GM18870 (cell line): ENCODE measurements around the gene TSPAN5.

Experiments used
- ATAC-seq: cut with Tn5 transposase; IDR thresholded peaks from one replicate; pipeline ENCODE4 v1.9.1; 2021; ENCODE audit warnings: moderate library complexity; ENCODE audit not compliant: unreplicated experiment

TSPAN5 gene

GRCh38 chr4:98673978-98674377 is 15.6 kb upstream of the TSPAN5 start:
- no peak for ATAC-seq

DNA sequence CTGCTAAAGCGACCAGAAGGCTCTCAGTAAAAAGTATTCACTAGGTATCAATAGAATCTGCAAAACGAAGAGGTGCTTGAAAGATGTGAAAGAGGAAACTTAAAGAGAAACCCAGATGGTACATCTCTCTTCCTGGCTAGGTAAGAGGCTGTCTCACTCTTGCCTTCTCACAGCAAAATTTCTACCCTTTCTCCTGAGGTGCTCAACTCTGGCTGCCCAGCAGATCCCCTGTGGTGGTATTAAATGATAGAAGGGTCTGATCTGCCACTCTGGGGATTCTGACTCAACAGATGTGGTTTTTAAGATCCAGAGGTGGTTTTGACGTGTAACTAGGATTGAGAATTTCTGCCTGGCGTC is 14.9 kb upstream of the TSPAN5 start:
- no peak for ATAC-seq

DNA sequence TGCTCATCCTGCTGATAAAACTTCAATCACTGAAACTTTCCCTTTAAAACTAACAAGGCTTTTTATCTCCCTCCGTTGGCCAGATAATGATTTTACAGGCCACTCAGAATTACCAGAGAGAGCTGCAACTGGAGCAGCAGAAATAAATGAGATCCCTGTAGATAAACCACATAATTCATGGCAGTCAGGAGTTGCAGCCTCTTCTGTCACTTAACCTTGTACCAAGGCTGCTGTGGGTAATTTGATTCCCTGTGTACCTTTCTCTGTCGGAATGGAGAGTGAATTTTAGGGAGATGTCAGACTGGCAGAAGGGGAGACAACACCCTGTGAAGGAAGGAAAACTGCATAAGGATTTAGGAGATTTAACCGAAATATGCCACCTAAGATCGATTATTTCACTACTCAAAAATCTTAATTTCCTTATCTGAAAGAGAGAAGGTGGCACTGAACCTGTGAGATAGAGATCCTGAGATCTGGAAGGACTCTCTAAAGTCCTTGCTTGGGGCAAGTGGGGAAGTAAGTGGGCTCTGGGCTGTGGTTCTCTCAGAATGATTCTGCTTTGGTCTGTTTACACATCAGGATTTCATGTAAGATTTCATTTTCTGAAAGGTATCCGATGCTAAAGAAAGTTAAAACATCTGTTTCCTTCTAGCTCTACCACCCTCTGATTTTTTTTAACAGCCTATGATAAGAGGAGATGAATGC is 14.3 kb upstream of the TSPAN5 start:
- ATAC-seq, result no peak

DNA sequence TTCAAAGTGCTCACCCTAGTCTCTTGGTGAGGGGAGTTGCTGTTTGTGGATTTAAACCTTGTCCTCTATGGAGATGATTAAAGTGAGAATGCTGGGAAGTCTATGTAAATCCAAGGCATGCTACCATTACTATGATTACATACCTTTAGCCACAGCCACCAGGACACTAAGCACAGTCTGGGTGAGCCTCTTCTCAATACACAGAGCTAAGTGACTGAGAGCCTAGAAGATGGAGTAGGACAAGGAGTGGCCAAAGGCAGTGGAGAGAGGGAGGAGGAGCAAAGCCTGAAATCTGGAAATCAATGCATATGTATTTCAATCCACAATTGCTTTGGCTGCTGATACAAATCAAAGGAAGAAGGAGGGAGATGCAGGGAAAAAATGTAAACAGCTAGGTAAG is 12.7 kb upstream of the TSPAN5 start:
- no peak for ATAC-seq

GRCh38 chr4:98670186-98670585 is 11.8 kb upstream of the TSPAN5 start:
- ATAC-seq, result no peak

GRCh38 chr4:98669577-98669976 is 11.2 kb upstream of the TSPAN5 start:
- no peak for ATAC-seq

DNA sequence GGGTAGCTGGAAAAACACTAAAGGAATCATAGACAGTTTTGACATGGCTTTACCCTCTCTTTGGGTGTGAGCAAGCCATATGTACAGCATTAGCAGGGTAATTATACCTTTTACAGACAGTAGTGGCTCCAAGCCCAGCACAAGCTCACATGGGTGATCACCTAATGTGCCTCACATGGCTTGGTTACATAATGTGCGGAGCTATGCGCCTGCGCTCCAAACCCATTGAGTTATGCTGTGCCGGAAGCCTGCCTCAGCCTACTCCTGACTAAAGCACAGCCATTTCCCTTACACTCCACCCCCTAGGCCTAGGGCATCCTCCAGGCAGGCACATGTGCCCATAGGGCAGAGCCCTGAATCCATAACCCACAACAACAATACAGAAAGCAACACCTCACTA is 6.5 kb upstream of the TSPAN5 start:
- ATAC-seq, result no peak

GRCh38 chr4:98663226-98664006 is 5.0 kb upstream of the TSPAN5 start:
- ATAC-seq, result peak; percentile 92

- peak; percentile 3 for ATAC-seq
Observed at GRCh38 chr4:98662626-98663225, 4.3 kb upstream of the TSPAN5 start.

DNA sequence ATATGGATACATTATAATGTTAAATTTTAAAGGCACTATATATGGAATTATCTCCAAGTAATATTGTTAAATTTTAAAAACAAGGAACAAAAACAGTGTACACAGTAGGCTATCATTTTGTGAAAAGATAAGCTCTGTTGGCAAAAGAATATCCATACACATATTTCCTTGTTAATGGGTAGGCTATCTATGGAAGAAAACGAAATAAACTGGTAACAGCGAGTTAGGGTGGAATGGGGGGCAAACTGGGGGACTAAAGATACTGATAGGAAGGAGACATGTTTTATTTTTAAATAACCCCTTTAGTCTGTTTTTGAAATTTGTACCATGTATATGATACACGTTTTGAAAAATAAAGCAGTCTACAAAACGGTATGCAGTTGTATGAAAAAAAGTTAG is 3.6 kb upstream of the TSPAN5 start:
- ATAC-seq, result no peak

DNA sequence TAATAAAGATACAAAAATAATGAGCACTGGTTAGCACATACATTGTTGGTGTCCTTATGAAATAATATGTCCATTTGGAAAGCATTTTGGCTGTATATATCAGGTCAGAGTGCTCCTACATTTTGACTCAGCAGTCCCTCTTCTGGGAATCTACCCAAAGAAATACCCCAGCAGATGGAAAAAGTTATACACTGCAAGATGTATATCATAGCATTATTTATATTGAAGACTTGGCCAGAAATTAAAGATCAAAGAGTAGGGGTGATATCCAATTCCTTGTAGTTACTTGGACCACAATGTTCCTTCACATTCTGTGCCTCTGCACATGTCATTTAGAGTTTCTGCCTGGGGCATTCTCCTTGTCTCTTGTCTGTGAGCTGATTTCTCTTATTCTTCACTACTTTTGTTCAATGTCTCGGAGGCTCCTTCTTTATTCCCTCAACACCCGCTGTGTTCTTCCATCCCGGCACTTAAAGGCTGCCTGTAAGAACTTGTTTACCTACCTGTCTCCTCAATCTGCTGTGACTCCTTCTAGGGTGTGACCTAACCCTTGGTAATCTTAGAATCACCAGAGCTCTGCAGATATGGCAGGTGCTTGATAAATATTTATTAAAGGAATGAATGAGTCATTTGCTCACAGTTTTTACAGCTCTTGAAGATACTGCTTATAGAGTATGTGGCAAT is 3.1 kb upstream of the TSPAN5 start:
- no peak for ATAC-seq

DNA sequence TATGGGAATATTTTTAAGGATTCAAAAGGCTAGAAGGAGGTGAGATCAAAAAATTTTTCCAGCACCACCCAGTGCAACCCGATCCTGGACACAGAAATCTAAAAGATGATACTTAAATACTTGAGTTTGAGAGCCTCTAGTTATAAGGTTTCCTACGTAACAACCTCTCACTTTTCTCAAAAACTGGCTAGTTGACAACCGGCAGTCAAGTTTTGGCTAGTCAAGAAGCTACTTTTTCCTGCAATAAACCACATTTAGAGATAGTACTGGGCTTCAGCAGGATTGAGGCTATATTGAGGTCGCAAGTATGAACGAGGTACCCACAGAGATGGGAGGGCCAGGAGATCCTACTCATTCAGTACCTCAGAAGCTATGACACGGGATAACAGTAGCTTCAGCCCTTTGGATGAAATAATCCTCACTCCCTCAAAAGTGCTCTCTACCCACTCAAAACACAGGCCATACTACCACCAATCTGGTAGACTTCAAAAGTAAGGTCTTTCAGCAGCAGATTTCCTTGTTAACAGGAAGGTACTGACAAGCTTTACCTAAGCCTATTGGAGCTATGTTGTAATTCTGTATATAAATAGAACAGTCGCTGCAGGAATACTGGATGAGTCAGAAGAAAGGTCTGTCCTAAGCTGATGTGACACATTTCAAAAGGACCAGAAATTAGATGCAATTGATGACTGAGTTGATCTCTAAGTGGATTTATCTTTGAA is 1.5 kb upstream of the TSPAN5 start:
- no peak for ATAC-seq

DNA sequence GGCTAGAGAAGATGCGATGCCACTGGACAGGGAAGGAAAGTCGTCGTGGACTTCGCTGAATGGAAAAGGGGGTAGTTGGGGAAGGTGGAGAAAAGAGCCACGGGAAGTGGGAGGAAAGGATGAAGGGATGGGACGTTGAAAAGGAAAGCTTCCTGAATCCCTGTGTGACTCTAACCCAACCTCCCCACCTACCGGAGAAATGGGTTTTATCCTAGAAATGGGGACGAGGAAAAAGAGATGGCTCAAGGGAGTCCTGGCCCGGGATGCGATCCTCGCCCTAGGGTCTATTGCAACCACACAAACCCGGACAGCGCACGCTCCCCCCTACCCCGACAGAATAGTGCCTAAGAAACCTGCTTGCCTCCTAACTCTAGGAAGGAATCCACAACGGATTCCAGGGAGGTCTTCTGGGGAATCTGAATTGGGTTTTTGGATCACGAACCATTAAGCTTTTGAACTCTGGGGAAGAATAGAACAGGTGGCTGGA is 738 bp upstream of the TSPAN5 start:
- no peak for ATAC-seq

DNA sequence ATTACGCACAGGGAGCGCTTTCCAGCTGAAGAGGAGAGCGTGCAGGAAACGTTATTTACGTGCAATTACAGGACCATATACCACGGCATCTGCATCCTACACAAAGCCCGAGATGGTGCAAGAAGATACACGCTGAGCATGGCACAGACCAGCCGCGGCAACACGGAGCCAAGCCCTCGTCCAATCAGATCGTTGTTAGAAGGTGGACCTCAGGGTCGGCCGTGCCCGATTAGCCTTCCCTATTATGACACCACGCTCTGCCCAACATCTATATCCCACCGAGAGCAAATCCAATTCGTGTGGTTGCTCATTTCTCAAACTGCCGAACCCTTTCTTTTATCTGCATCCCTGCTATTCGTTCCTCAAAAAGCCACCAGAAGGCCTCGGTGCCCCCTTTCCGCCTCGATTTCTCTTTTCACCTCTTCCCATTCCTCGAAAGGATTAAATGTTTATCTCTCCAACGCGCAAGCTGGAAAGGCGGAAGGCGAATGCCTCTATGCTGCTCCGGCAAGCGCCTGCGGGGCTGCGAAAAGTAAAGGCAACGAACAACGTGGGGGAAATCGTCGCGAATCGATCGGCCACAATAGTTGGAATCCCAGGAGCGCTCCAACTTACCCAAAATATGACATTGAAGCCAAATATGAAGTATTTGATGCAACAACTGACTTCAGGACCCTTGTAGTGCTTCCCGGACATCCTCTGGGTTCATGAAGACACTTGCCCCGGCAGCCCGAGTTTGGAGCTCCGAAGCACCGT is 702 bp downstream of the TSPAN5 start:
- ATAC-seq, result no peak

DNA sequence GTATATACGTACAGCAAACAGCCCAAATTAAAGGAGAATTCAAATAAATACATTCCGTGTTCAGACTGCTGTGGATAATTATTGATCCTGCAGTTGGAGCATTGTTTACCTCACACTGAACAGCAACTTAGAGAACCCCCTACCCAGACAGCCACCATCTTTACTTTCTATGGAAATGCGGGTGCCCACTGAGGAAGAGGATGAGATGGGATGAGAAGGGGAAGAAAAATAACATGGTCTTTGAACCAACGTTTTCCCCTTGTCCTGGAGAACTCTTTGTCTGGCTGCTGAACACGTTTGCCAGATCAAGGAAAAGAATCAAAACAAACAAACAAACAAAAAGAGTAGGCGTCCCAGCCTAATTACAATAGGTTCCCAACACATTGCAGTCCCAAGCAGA is 1.5 kb downstream of the TSPAN5 start:
- ATAC-seq, result no peak

DNA sequence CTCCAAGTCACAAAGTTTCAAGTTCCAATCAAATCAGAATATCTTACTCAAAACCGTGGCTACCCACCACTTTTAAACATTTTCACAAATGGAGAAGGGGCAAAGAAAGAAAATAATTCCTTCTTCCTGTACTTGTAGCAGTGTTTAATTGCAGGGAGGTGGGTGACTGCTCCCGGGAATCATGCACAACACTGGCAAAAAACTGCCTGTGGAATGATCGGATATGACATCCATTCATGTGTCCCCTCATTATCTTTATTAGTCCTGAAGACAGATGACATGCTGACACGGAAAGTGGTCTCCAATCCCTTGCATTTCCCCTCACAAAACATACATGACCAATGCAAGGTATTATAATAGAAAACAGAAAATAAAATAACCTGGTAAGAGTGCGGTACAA is 2.0 kb downstream of the TSPAN5 start:
- ATAC-seq, result no peak

DNA sequence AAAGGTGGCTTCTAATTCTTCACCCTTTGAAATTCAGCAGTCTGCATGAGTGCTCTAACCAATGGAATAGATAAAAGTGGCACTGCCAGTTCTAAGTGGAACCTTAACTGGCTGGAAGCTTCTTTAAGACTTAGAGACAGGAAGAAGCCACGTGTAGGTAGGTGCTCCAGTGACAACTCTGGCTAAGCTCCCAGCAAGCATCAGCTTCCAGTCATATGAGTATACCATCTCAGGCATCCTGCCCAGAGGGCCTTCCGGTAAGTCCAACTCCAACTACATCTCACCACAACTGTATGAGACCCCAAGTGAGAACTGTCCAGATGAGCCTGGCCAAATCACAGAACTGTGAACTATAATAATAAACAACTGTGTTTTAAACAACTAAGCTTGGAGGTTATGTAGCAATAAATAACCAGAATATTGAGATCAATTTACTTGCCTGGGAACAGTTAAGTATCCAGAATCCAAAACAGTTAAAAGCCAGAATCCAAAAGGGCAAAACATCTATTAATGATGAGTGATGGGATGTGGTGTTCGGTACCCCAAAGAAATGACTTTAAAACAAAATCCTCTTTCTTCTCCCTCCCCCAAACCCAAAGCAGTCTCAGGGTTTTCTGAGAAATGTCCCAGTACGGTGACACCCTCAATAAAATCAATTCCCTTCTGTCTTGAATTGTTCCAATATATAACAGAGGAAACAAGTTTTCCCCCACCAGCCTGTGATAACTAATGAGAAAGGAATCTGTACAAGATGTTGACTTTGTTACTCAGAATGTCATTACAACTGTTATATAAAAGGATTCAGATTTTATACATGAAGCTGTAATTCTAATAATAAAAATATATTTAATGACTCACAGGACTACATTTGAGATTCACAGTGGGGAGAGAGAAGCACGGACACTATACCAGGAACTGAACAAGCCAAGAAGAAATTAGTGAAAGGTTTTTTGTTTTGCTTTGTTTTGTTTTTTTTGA is 4.2 kb downstream of the TSPAN5 start:
- no peak for ATAC-seq

DNA sequence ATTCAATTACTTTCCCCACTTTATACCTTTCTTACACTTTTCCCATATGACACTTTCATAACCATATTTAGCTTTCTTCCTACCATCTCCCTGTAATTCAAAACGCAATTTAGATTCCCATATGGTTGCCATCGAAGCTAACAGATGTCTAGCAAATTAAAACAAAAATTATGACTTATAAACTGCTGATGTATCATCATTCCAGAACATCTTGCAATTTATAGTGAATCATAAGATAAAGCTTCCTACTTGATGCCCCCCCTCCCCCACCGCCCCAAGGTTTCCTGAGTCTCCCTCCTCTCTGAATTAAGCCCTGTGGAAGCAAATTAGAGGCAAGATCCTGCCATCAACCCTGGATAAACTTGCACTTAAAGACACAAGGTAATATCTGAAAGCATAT is 5.4 kb downstream of the TSPAN5 start:
- no peak for ATAC-seq

DNA sequence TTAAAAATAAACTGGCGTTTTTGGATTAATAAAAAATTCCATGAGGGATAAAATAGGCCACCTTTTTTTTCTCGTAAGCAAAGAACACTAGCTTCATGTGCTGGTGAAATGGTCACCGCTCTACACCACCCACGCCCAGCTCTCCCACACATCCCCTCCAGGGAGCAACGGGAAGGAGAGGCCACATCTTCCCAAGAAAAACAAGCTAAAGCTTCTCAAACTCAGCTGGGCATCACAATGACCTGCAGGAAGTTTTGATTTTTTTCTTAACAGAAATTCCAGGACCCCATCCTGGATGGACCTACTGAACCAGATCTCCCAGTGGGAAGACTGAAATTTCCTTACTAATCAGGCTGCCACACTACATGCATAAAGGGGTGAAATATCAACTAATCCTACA is 9.8 kb downstream of the TSPAN5 start:
- ATAC-seq, result no peak
